HG03520 (cell line): ENCODE data around the gene CREBL2.

ENCODE experiments used
- ATAC-seq: cut with Tn5 transposase; IDR thresholded peaks from one replicate; pipeline ENCODE4 v1.9.1; 2021; ENCODE audit warnings: mild to moderate bottlenecking, moderate library complexity; ENCODE audit not compliant: unreplicated experiment

Gene CREBL2

GRCh38 chr12:12671850-12672660 lies 60.4 kb downstream of the CREBL2 start:
- ATAC-seq, result no peak

DNA sequence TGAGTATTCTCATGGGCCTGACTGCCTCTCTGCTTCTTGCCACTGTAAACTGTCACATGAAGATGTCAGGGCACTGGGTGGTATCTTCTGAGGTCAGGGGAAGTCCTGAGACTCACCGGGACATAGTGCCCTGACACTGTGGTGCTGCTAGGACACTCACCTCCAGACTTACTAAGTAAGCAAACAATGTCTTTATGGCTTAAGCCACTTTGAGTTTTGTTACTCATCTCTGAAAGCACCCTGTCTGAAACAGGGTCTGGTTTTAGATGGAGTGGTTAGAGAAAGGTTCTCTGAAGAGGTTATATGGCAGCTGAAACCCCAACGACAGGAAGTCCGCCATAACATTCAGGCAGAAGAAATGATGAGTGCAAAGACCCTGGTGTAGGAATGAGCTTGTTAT lies 61.6 kb downstream of the CREBL2 start:
- ATAC-seq, result no peak

GRCh38 chr12:12676605-12677004 lies 64.9 kb downstream of the CREBL2 start:
- ATAC-seq, result no peak

- no peak for ATAC-seq
These were observed 69.5 kb downstream of the CREBL2 start for GRCh38 chr12:12681061-12681765.

DNA sequence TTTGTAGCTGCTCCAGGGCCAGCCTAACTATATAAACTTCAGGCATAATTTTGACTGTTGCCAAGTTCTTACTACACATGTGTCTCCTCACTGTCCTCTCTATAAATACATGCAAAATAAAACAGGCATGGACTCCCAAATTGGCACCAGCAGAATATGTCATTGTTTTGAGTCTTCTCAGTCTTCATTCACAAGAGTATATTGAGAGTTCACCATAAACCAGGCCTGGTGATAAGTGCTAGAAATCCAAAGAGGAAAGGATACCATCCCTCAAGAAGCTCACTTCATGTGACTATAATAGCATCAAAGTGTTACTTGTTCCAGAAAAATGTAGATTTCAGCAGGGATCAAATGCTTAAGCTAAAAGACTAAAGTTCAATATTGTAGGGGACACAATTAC lies 70.6 kb downstream of the CREBL2 start:
- ATAC-seq, result no peak

- ATAC-seq, result no peak
These were observed 71.5 kb downstream of the CREBL2 start for GRCh38 chr12:12683136-12683697.

DNA sequence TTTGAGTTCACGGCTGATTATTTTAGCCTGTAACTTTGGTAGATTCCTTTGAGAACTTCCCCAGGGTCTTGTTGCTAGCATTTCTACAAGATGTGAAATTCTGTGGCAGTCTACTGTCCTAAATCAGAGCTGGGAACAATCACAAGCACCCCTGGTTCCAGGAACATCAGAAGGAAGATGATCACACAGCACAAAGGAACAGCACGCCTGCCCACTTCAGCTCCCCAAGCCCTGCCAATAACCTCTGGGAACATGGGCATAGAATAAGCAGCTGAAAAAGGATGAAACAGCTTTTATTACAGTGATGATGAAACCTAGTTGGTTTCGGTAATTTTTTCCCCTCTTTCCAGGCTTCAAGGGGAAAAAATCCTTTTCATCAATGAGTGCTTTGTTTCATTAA lies 72.0 kb downstream of the CREBL2 start:
- ATAC-seq, result no peak

DNA sequence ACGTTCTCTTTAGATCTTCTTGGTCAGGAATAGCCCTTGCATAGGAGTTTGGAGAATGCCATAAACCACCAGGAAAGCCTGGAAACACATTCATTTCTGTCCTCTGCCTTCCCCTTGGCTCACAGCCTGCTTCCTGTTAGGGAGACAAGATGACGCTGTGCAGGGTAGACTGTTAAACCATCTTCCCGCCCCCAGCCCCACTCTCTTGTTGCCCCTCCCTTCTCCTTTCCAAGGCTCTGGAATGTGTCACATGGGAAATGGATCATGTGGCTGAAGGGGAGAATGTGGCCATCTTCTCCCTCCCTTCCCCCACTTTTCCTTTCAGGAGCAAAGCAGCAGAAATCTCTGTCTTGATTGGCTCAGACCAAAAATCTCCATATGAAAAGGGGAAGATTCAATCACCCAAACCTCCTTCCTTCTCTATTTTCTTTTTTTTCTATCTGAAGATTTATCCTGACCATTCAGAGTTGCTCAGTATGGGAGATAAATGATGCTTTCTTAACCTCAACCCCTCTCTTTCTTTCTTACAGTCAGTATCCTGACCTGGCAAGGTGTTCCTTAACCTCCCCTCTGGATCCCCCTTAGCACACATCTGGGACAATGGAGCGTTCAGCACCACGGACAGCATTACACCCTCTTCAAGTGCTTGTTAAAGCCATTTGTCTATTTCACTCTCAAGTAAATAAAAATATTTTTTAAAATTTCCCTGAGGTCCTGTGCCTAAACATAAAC lies 72.9 kb downstream of the CREBL2 start:
- no peak for ATAC-seq

GRCh38 chr12:12685305-12685704 lies 73.6 kb downstream of the CREBL2 start:
- ATAC-seq, result no peak

DNA sequence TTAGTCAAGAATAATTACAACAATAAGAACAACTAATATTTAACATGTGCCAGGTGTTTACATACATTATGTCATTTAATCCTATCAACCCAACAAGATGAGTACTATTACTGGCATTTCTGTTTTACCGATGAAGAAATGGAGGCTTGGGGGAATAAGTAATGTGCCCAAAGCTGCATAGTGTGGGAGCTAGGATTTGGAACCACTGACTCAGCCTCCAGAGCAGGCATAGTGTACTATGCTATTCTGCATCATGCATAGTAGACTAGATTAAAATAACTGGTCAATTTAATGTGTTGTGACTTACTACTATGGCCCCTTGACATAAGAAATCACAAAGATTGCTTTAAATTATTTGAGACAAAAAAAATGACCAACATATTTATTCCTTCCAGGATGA lies 74.8 kb downstream of the CREBL2 start:
- ATAC-seq, result no peak

DNA sequence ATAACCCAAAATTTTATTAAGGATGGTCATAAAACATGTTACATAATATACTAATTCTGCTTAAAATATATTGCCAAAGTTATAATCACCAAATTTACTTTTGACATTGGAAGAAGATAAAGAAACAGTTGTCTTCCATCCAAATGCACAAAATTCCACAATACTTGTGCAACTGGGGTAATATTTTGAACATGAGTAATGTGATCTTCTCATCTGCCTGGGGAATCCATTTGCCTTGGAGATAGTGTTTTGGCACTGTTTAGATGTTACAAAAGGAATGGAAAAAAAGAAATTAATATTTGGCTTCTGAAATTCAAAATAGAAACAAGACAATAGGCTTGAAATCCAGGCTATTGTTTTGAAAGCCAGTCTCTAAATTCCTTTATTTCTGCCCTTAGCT lies 75.2 kb downstream of the CREBL2 start:
- ATAC-seq, result no peak

- ATAC-seq, result no peak
These were observed 78.1 kb downstream of the CREBL2 start for GRCh38 chr12:12689647-12690300.

- no peak for ATAC-seq
These were observed 79.9 kb downstream of the CREBL2 start for GRCh38 chr12:12691549-12691948.

GRCh38 chr12:12693111-12693671 lies 81.5 kb downstream of the CREBL2 start:
- no peak for ATAC-seq
